Epithelial cell of proximal tubule (primary cell): ENCODE results near the gene NEK3. TPM values are rescaled to one million over a fixed set of nuclear protein-coding genes. Genes with fewer than 3 reads are reported as not detected.
"Not testable (repeated sequence)": the region's sequence is repeated elsewhere in the genome, so short reads cannot be mapped to it uniquely, and the experiment has no call there.

Experiments
- DNase-seq: peaks from one replicate; pipeline ENCODE4 v3.0.0-alpha.2; 2011; ENCODE audit warnings: low read depth
- H3K4me3 ChIP-seq: 2 replicates; pipeline ENCODE4 v1.5.1; 2011; ENCODE audit warnings: low read depth, mild to moderate bottlenecking, low read length
- CTCF ChIP-seq: conservative IDR thresholded peaks from 2 replicates; pipeline ENCODE4 v1.5.1; 2012; ENCODE audit warnings: low read depth, mild to moderate bottlenecking, low read length
- total RNA-seq: library from RNA; depleted of rRNA; stranded (reverse); fragments of >200 nt; gene quantifications from 2 replicates; pipeline ENCODE4 v1.2.3, GENCODE V29; 2015

The NEK3 gene
- total RNA-seq, 1 donor from 2014 or later, result 22.4 TPM

DNA sequence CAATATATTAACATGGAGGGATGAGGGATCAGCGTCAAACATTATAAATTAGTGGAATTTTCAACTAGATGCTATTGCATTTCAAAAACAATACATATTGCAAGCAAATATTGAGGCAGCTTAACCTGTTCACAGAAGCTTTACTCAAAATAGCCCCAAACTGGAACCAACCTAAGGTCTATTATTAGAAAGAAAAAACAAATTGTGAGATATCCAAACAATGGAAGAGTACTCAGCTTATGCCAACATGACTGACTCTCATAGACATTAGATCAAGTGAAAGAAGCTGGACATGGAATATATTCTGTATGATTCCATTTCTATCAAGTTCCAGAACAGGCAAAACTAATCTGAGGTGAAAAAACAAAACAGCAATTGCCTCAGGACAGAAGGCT, 27.6 kb upstream of the NEK3 start:
- DNase-seq, result no peak
- H3K4me3 ChIP-seq, result no peak overlapping the region
- TF ChIP-seq CTCF, result no peak

- DNase-seq, result not testable (repeated sequence)
- peak overlapping the region; percentile 23 for H3K4me3 ChIP-seq
Measured at GRCh38 chr13:52181316-52181954, 22.0 kb upstream of the NEK3 start.

DNA sequence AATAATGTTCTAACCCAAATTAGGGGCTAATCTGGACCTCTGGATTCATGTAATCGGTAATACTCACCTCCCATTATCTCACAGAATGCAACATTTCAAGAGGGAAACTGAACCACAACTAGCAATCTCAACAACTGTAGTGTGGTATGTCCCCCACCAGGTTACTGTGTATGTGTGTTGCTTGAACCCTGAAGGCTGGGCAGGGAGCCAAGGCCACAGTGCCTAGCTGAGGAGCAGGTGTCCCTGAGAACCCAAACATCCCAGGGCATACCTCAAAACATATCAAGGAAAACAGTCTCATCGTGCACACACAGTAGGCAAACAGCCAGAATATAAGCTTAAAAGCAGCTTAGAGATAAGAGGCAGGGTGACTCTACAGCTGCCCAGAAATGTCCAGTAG, 20.5 kb upstream of the NEK3 start:
- TF ChIP-seq CTCF, result no peak
- no peak for DNase-seq
- no peak overlapping the region for H3K4me3 ChIP-seq

DNA sequence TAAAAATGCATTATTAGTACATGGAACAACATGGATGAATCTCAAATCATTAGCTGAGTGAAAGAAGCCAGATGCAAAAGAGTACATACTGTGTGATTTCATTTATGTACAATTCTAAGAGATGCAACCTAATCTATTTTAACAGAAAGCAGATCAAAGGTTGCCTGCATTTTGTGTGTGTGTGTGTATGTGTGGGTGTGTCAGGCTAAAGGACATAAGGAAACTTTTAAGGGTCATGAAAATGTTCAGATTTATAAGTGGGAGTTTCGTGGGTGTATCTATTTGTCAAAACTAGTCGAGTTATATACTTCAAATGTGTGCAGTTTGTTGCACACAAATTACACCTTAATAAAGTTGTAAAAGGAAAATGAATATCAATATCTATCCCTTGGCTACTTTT, 17.9 kb upstream of the NEK3 start:
- TF ChIP-seq CTCF, result no peak
- DNase-seq, result no peak
- H3K4me3 ChIP-seq, result no peak overlapping the region

GRCh38 chr13:52173970-52174369, 14.6 kb upstream of the NEK3 start:
- H3K4me3 ChIP-seq, DNase-seq: not testable (repeated sequence)

GRCh38 chr13:52173373-52173772, 14.0 kb upstream of the NEK3 start:
- no peak for DNase-seq
- no peak for TF ChIP-seq CTCF
- no peak overlapping the region for H3K4me3 ChIP-seq

DNA sequence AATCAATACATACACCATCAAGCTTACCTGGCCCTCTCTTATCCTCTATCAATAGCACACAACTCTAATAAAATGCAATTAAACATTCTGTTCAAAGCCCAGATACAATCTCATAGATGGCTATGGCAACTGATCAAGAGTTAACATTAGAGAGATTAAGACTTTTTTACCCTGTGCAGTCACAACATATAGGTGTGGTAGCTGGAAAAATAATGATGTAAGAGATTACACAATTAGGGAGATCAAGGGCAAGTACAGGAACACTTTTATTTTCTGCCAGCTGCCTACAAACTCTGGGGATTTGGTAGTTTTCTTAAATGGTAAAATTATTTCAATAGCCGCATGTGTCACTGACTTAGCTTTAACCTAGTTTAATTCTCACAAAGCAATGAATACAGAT, 12.3 kb upstream of the NEK3 start:
- not testable (repeated sequence) for H3K4me3 ChIP-seq, DNase-seq

DNA sequence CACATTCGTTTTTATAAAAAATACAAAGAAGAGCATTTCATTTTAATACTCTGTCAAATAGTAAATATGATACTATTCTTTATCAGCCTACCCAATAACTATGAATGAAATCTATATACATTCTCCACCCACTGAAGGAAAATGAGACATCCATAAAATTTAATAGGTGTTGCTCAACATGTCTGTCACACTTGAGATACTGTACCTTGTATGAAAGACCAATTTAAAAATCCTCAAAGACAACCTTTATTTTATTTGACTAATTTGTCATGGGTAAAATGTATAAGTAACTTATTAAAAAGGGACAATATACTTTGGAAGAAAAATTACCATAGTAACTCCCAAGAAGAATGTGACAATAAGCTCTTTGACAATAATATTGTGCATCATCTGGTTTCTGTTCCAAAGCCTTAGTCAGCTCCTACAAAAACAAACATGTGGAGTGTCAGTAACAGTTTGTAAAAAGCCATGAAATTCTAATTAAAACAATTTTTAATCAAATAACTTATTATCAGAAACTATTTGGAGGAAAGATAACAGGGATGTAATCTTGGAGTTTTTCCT, 11.5 kb upstream of the NEK3 start:
- DNase-seq, result not testable (repeated sequence)

GRCh38 chr13:52169839-52170238, 10.4 kb upstream of the NEK3 start:
- no peak for TF ChIP-seq CTCF
- H3K4me3 ChIP-seq, result no peak overlapping the region
- no peak for DNase-seq

More for the DNA sequence above, 11.5 kb upstream of the NEK3 start:
- not testable (repeated sequence) for H3K4me3 ChIP-seq
